Naive thymus-derived CD4-positive, alpha-beta T cell (primary cell): Measurements from ENCODE around the gene LIF. TPM values are rescaled to one million over a fixed set of nuclear protein-coding genes. Genes with fewer than 3 reads are reported as not detected.
A peak's percentile ranks its signal among the peaks of the same experiment; 100 is the strongest.

Source experiments
- ATAC-seq: fragments of 150-1000 bp; cut with Tn5 transposase; 2 replicates; pipeline ENCODE4 v1.10.0; 2021; ENCODE audit warnings: mild to moderate bottlenecking, moderate library complexity
- CTCF ChIA-PET: fragments of 350-600 bp; sonication (Branson Sonifier 250); formaldehyde crosslinking; loops from one replicate; lab custom pipeline; 2021; ENCODE audit warnings: antibody characterized with exemption; lab: Charles Lee
- POLR2A ChIA-PET: fragments of 350-600 bp; sonication (Branson Sonifier 250); formaldehyde crosslinking; loops from one replicate; lab custom pipeline; 2021; ENCODE audit warnings: antibody characterized with exemption, inconsistent platforms; lab: Charles Lee
- DNase-seq, 9 donors: peaks; one replicate each; pipeline versions ENCODE4 v3.0.0 to v3.0.0-alpha.2; 2020 to 2022; ENCODE audit warnings: mixed read lengths in 1 of 9
- H3K27ac ChIP-seq: one replicate; pipeline ENCODE4 v1.7.0; 2013; ENCODE audit warnings: mild to moderate bottlenecking, low read depth, low read length, moderate library complexity
- H3K27me3 ChIP-seq, 2 donors: one replicate each; pipeline ENCODE4 v1.7.0; 2013; ENCODE audit warnings: low read length in 2 of 2, mild to moderate bottlenecking in 2 of 2, moderate library complexity in 2 of 2; ENCODE audit not compliant: control insufficient read depth in 2 of 2, insufficient read depth in 2 of 2
- H3K36me3 ChIP-seq, 3 experiments: 1 replicate in 2 of 3; 2 replicates in 1 of 3; pipeline ENCODE4 v1.7.0; 2013; ENCODE audit warnings: low read length in 3 of 3, mild to moderate bottlenecking in 3 of 3, moderate library complexity in 1 of 3; ENCODE audit not compliant: insufficient read depth in 3 of 3, control insufficient read depth in 2 of 3
- H3K4me1 ChIP-seq, 2 donors: one replicate each; pipeline ENCODE4 v1.7.0; 2013; ENCODE audit warnings: low read length in 2 of 2, mild to moderate bottlenecking in 2 of 2, moderate library complexity in 1 of 2; ENCODE audit not compliant: control insufficient read depth in 2 of 2, insufficient read depth in 2 of 2
- H3K4me3 ChIP-seq: 2 replicates; pipeline ENCODE4 v1.7.0; 2013; ENCODE audit warnings: mild to moderate bottlenecking, low read length
- H3K9me3 ChIP-seq, 3 experiments: 1 replicate in 2 of 3; 2 replicates in 1 of 3; pipeline ENCODE4 v1.7.0; 2013; ENCODE audit warnings: low read length in 3 of 3; ENCODE audit not compliant: control insufficient read depth in 2 of 3
- H3K27ac Mint-ChIP-seq, 9 donors: one replicate each; pipeline ENCODE4 v1.8.0; 2020 to 2022; ENCODE audit warnings: mixed read lengths in 9 of 9, mild to moderate bottlenecking in 8 of 9, moderate library complexity in 5 of 9, inconsistent platforms in 2 of 9
- H3K27me3 Mint-ChIP-seq, 5 donors: one replicate each; pipeline ENCODE4 v1.8.0; 2021 to 2022; ENCODE audit warnings: mixed read lengths in 5 of 5, mild to moderate bottlenecking in 1 of 5
- H3K36me3 Mint-ChIP-seq, 5 donors: one replicate each; pipeline ENCODE4 v1.8.0; 2020 to 2022; ENCODE audit warnings: mixed read lengths in 5 of 5, mild to moderate bottlenecking in 3 of 5, inconsistent platforms in 1 of 5
- H3K4me1 Mint-ChIP-seq, 7 donors: one replicate each; pipeline ENCODE4 v1.8.0; 2020 to 2022; ENCODE audit warnings: mixed read lengths in 7 of 7, mild to moderate bottlenecking in 3 of 7, inconsistent platforms in 1 of 7
- H3K4me3 Mint-ChIP-seq, 10 donors: one replicate each; pipeline ENCODE4 v1.8.0; 2020 to 2022; ENCODE audit warnings: mild to moderate bottlenecking in 10 of 10, mixed read lengths in 10 of 10, moderate library complexity in 6 of 10, inconsistent platforms in 2 of 10
- H3K9me3 Mint-ChIP-seq, 11 donors: one replicate each; pipeline ENCODE4 v1.8.0; 2020 to 2022; ENCODE audit warnings: mixed read lengths in 11 of 11, mild to moderate bottlenecking in 4 of 11, inconsistent platforms in 1 of 11, moderate library complexity in 1 of 11
- intact Hi-C, 2 donors: fragments of 100-400 bp; cut with micrococcal nuclease; formaldehyde crosslinking; loops; one replicate each; pipeline ENCODE4 v1.15.1; 2023
- polyA plus RNA-seq, 2 donors: library from polyadenylated mRNA; unstranded; fragments of 300-500 nt; fragmentation: Illumina TruSeq; gene quantifications; one replicate each; pipeline ENCODE4 v1.2.3, GENCODE V29; 2021
- total RNA-seq, 6 experiments: library from RNA in 5 of 6; stranded (reverse) in 5 of 6; gene quantifications; 1 replicate in 5 of 6; 2 replicates in 1 of 6; pipeline ENCODE4 v1.2.3 and lab custom pipeline; 2021 to 2026

LIF gene
- 100 to 1,000 TPM in 1 of 5 experiments, under 1 TPM in 2, not detected in 2; 0.64 to 260 (median 0.98) TPM for total RNA-seq
- polyA plus RNA-seq, result not detected
- total RNA-seq (lab: John Stamatoyannopoulos, UW), result 1.2 reads per million

DNA sequence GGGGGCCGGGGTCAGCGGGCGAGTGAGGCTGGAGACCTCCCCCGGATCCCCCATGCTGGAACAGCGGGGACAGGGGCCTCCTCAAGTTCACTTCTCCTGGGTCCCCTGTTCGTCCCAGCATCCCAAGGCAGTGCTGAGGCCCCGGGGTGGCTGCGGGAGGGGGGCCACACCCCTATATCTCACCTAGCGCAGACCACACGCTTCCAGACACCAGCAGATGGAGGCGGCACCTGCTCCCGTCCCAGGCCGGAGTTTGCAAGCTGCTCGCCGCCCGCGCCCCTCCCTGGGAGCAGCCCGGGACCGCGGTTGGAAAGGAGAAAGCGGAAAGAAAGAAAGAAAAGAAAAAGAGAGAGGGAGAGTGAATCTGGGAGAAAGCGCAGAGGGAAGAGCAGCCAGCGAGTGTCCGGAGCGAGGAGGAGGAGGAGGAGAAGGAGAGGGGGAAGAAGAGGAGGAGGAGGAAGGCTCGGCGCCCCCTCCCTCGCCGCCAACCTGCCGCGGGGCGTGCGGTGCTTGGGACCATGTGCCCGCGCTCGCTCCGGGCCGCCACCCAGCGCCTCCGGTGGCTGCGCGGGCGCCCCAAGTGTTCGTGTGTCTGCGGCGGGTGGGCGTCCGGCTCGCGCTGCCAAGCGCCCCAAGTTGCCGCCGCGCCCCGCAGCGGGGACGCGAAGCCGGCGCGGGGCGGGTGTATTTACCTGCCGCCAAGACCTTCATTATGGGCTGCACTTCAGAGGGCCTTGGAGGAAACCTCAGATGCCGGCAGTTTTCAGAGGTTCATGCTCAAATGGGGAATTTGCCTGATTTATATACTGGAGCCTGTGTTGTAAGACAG is at the start of gene LIF:
Gene LIF (minus strand): TSS at position 775 of the 829 bp plus-strand sequence. CDS start 64 bp downstream, at position 711.
- CTCF ChIA-PET, result interaction anchor here (0.7 kb wide), 1 partner anchor 138 kb away, joined by 3 read pairs; no protein-coding TSS in a partner anchor
- Mint-ChIP-seq H3K36me3 (peaks cover 0 to 41% (median 0%) of the 10 kb centered on the region in 5 donors), H3K4me3 (peak within 1 kb of the TSS; percentile 77 to 97 (median 86)), H3K9me3 (no peaks in the 10 kb centered on the region), H3K27ac (peak within 1 kb of the TSS in 4 of 9 donors; percentile 30 to 99 (median 52)), H3K27me3 (peaks cover 0 to 37% (median 6%) of the 10 kb centered on the region in 5 donors), H3K4me1 (peaks cover 6 to 67% (median 26%) of the 10 kb centered on the region in 7 donors)
- DNase-seq (peak; percentile 30 to 77 (median 50)), ATAC-seq (peak; percentile 85)
- Histone ChIP-seq H3K4me1 (peaks cover 0 to 18% of the 10 kb centered on the region in 2 donors), H3K27me3 (no peaks in the 10 kb centered on the region), H3K4me3 (peak within 1 kb of the TSS; percentile 58), H3K9me3 (no peaks in the 10 kb centered on the region), H3K36me3 (no peaks in the 10 kb centered on the region), H3K27ac (peak within 1 kb of the TSS; percentile 22)
- POLR2A ChIA-PET, result no interaction called here
- intact Hi-C loops, result loop anchor here (1.0 to 2.0 kb wide), 5 partner anchors 21 to 138 kb away; no protein-coding TSS in a partner anchor

- Mint-ChIP-seq H3K4me1 (peaks cover 28 to 85% (median 74%) of the 10 kb centered on the region in 7 donors), H3K27ac (peak overlapping the region; percentile 74 to 98 (median 97))
- peak in 7 of 9 donors; percentile 26 to 71 (median 52) for DNase-seq
These were observed 49.8 kb upstream of the LIF start for GRCh38 chr22:30296324-30296723.

DNA sequence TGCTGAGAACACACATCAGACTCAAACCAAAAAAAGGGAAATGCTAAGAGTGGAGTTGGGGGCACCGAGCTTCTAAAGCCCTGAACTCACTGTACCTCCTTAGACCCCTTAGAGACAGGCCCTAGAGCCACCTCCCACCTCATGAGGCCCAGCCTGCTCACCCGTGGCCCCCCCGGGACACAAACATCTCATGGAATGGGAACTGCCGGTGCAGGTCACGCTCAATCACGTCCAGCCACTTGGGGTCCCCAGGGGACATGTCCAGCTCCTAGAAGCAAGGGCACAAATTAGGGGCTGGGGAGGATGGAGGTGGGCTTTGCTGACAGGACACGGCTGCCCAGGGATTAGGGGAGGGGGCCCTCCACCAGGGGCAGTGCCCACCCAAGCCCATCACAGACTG is 49.0 kb upstream of the LIF start:
- Histone ChIP-seq H3K36me3 (peaks cover 0 to 71% (median 26%) of the 10 kb centered on the region in 3 experiments), H3K4me1 (peaks cover 4 to 63% of the 10 kb centered on the region in 2 donors), H3K4me3 (no peak overlapping the region), H3K9me3 (no peaks in the 10 kb centered on the region), H3K27me3 (no peaks in the 10 kb centered on the region), H3K27ac (peak overlapping the region; percentile 77)
- Mint-ChIP-seq H3K4me1 (peaks cover 32 to 85% (median 70%) of the 10 kb centered on the region in 7 donors), H3K9me3 (no peaks in the 10 kb centered on the region), H3K27ac (peak overlapping the region; percentile 74 to 98 (median 97)), H3K27me3 (no peaks in the 10 kb centered on the region), H3K36me3 (peaks cover 3 to 37% (median 20%) of the 10 kb centered on the region in 5 donors), H3K4me3 (peak overlapping the region in 7 of 10 donors; percentile 16 to 82 (median 77))
- ChIA-PET POLR2A (interaction anchor here (0.6 to 32.8 kb wide), 4 partner anchors 25 to 296 kb away, joined by 3 to 1265 read pairs (median 6); partner anchors contain the start of genes CCDC157, PES1, SEC14L2 and SF3A1), CTCF (interaction anchor here (0.5 to 1.5 kb wide), 6 partner anchors 8 to 187 kb away, joined by 3 to 11 read pairs (median 4); partner anchors contain the start of gene RNF215)
- ATAC-seq (no peak), DNase-seq (no peak)
- intact Hi-C loops, result no loop called here

More at GRCh38 chr22:30296324-30296723, 49.8 kb upstream of the LIF start:
- Histone ChIP-seq H3K27me3 (no peaks in the 10 kb centered on the region), H3K9me3 (no peaks in the 10 kb centered on the region), H3K27ac (peak overlapping the region; percentile 77), H3K4me3 (peak overlapping the region; percentile 14), H3K4me1 (peaks cover 8 to 64% of the 10 kb centered on the region in 2 donors), H3K36me3 (peaks cover 0 to 73% (median 26%) of the 10 kb centered on the region in 3 experiments)
- intact Hi-C loops, result loop anchor here in 1 of 2 donors (1.0 kb wide), 1 partner anchor 9 kb away; no protein-coding TSS in a partner anchor
- CTCF ChIA-PET, result interaction anchor here (0.5 to 1.5 kb wide), 6 partner anchors 8 to 188 kb away, joined by 3 to 11 read pairs (median 4); partner anchors contain the start of gene RNF215
- peak overlapping the region; percentile 23 to 82 (median 77) for H3K4me3 Mint-ChIP-seq
- POLR2A ChIA-PET, result interaction anchor here (0.9 to 48.9 kb wide), 5 partner anchors 5 to 128 kb away, joined by 3 to 1265 read pairs (median 8); partner anchors contain the start of genes CASTOR1, CCDC157, SEC14L2 and SF3A1
- H3K9me3 Mint-ChIP-seq, result no peaks in the 10 kb centered on the region
- peak; percentile 58 for ATAC-seq
- H3K36me3 Mint-ChIP-seq, result peaks cover 3 to 44% (median 23%) of the 10 kb centered on the region in 5 donors
- H3K27me3 Mint-ChIP-seq, result no peaks in the 10 kb centered on the region

DNA sequence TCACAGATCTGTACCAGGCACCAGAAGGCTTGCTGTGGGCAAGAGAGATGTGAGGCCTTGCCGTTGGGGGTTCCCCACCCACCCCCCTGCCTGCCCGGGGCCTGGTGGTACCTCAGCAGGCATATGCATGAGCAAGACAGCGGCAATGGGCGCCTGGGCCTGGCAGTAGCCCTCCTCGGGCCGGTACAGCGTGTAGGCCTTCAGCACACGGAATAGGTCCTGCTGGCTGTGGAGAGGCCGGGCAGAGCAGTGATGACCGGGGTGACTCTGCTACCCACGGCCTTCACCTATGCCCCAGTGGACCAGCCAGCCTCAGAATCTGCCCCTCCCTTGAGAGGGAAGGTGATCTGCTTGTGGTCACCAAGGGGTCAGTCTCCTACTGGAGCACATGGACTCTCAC is 48.3 kb upstream of the LIF start:
- Mint-ChIP-seq H3K4me1 (peaks cover 35 to 85% (median 73%) of the 10 kb centered on the region in 7 donors), H3K9me3 (no peaks in the 10 kb centered on the region), H3K27me3 (no peaks in the 10 kb centered on the region), H3K4me3 (no peak overlapping the region), H3K27ac (peak overlapping the region in 6 of 9 donors; percentile 56 to 98 (median 95)), H3K36me3 (peaks cover 3 to 34% (median 20%) of the 10 kb centered on the region in 5 donors)
- no peak for DNase-seq
- Histone ChIP-seq H3K4me3 (no peak overlapping the region), H3K27me3 (no peaks in the 10 kb centered on the region), H3K36me3 (peaks cover 0 to 64% (median 26%) of the 10 kb centered on the region in 3 experiments), H3K27ac (peak overlapping the region; percentile 20), H3K4me1 (peaks cover 11 to 64% of the 10 kb centered on the region in 2 donors), H3K9me3 (no peaks in the 10 kb centered on the region)
- POLR2A ChIA-PET, result interaction anchor here (1.0 to 32.8 kb wide), 3 partner anchors 25 to 88 kb away, joined by 3 to 1265 read pairs (median 87); partner anchors contain the start of genes CCDC157, SF3A1 and TBC1D10A
- no peak for ATAC-seq
- intact Hi-C loops, result no loop called here
- CTCF ChIA-PET, result no interaction called here

DNA sequence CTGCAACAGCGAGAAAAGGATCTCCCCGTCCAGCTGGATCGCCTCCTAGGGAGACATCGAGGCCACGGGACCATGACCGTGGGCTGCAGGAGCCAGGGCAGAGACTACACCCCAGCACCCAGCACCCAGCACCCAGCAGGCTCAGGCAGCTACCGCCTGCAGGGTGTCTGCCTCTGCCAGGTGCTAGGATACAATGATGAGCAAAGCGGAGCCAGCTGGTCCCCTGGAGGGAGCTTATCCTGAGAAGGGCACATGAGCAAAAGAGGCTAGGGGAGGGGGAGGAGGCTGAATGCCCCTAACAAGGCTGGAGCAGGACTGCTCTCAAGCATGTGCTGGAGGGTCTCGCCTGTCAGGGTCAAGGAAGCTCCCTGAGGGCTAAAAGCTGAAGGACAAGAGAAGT is 47.5 kb upstream of the LIF start:
- CTCF ChIA-PET, result interaction anchor here (1.0 kb wide), 1 partner anchor 31 kb away, joined by 4 read pairs; no protein-coding TSS in a partner anchor
- POLR2A ChIA-PET, result interaction anchor here (7.9 to 32.8 kb wide), 2 partner anchors 26 to 62 kb away, joined by 87 to 1265 read pairs; partner anchors contain the start of genes CCDC157, SF3A1 and TBC1D10A
- H3K27me3 ChIP-seq, result no peaks in the 10 kb centered on the region
- H3K4me1 Mint-ChIP-seq, result peaks cover 32 to 82% (median 69%) of the 10 kb centered on the region in 7 donors
- H3K9me3 ChIP-seq, result no peaks in the 10 kb centered on the region
- ATAC-seq (no peak), DNase-seq (no peak)
- H3K4me3 ChIP-seq, result no peak overlapping the region
- peaks cover 13 to 58% of the 10 kb centered on the region in 2 donors for H3K4me1 ChIP-seq
- peak overlapping the region; percentile 23 to 93 (median 81) for H3K27ac Mint-ChIP-seq
- H3K36me3 ChIP-seq, result peaks cover 0 to 58% (median 22%) of the 10 kb centered on the region in 3 experiments
- H3K27me3 Mint-ChIP-seq, result no peaks in the 10 kb centered on the region
- peaks cover 3 to 31% (median 20%) of the 10 kb centered on the region in 5 donors for H3K36me3 Mint-ChIP-seq
- peak overlapping the region in 3 of 10 donors; percentile 7 to 56 (median 25) for H3K4me3 Mint-ChIP-seq
- intact Hi-C loops, result no loop called here
- H3K9me3 Mint-ChIP-seq, result no peaks in the 10 kb centered on the region
- H3K27ac ChIP-seq, result no peak overlapping the region
